Measurements from ENCODE around the gene UPK3A. TPM values are rescaled to one million over a fixed set of nuclear protein-coding genes. Genes with fewer than 3 reads are reported as not detected.

The UPK3A gene
- total RNA-seq, 1 donor, result not detected

DNA sequence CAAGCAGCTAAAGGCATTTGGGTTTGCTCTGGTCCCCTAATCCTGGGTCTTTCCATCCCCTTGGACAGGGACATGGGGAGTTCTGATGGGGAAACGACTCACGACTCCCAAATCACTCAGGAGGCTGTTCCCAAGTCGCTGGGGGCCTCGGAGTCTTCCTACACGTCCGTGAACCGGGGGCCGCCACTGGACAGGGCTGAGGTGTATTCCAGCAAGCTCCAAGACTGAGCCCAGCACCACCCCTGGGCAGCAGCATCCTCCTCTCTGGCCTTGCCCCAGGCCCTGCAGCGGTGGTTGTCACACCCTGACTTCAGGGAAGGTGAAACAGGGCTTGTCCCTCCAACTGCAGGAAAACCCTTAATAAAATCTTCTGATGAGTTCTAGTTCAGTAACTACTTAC lies 10.7 kb downstream of the UPK3A start:
- TF ChIP-seq, protein P1, sequence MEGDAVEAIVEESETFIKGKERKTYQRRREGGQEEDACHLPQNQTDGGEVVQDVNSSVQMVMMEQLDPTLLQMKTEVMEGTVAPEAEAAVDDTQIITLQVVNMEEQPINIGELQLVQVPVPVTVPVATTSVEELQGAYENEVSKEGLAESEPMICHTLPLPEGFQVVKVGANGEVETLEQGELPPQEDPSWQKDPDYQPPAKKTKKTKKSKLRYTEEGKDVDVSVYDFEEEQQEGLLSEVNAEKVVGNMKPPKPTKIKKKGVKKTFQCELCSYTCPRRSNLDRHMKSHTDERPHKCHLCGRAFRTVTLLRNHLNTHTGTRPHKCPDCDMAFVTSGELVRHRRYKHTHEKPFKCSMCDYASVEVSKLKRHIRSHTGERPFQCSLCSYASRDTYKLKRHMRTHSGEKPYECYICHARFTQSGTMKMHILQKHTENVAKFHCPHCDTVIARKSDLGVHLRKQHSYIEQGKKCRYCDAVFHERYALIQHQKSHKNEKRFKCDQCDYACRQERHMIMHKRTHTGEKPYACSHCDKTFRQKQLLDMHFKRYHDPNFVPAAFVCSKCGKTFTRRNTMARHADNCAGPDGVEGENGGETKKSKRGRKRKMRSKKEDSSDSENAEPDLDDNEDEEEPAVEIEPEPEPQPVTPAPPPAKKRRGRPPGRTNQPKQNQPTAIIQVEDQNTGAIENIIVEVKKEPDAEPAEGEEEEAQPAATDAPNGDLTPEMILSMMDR (IDR thresholded peaks at IDR 0.05; ENCODE audit: insufficient read depth, low read depth, low read length), result no peak
- H3K4me3 ChIP-seq (ENCODE audit: low read depth, low read length), result no peak overlapping the region
- no peak for DNase-seq (ENCODE audit: low read depth)

DNA sequence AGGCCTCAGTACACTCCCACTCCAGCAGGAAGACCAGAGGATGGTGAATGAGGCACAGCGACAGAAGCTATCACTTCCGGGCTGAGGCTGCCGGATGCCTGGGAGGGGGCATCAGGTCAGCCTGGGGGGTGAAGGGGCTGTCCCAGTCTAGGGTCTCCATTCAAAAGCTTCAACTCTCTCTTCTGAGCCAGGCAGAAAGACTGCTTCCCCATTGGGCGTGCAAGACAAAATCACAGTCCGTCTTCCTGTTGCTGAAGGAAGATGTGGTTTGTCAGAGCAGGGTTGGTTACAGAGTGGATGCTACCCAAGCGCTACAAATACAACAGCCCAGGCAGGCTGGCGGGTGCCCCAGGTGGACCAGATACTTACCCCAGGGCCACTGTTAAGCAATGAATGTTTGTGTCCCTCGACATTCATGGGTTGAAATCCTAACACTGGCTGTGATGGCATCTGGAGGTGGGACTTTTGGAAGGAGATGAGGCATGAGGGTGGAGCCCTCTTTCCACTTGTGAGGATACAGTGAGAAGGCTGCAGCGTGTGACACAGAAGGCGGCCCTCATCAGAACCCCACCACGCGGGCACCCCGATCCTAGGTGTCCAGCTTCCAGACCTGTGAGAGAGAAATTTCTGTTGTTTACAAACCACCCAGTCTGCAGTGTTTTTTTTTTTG lies 12.0 kb downstream of the UPK3A start:
- DNase-seq (ENCODE audit: low read depth), result no peak
- TF ChIP-seq, protein P1 (IDR thresholded peaks at IDR 0.05; ENCODE audit: insufficient read depth, low read depth, low read length), result no peak
- H3K4me3 ChIP-seq (ENCODE audit: low read depth, low read length), result no peak overlapping the region

- TF ChIP-seq, protein P1 (IDR thresholded peaks at IDR 0.05; ENCODE audit: insufficient read depth, low read depth, low read length), result no peak
Measured at GRCh38 chr22:45298934-45299505, 14.3 kb downstream of the UPK3A start.

DNA sequence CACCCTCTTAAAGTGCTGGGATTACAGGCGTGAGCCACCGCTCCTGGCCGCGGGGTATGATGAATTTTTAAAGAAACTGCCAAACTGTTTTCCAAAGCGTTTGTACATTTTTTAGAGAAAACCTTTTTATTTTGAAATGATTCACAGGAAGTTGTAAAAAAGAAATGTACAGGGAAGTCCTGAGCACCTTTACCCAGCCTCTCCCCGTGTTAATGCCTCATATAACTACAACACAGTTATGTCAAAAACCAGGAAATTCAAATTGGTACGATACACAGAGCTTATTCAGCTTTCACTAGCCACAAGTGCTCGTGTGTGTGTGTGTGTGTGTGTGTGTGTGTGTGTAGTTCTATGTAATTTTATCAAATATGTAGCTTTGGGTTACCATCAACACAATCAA lies 18.0 kb downstream of the UPK3A start:
- DNase-seq (ENCODE audit: low read depth), result no peak
- H3K4me3 ChIP-seq (ENCODE audit: low read depth, low read length), result no peak overlapping the region
- TF ChIP-seq, protein P1 (IDR thresholded peaks at IDR 0.05; ENCODE audit: insufficient read depth, low read depth, low read length), result no peak

More at GRCh38 chr22:45298934-45299505, 14.3 kb downstream of the UPK3A start:
- H3K4me3 ChIP-seq (ENCODE audit: low read depth, low read length), result no peak overlapping the region
- DNase-seq (ENCODE audit: low read depth), result no peak

- no peak for DNase-seq (ENCODE audit: low read depth)
- no peak overlapping the region for H3K4me3 ChIP-seq (ENCODE audit: low read depth, low read length)
Measured at GRCh38 chr22:45303181-45303580, 18.4 kb downstream of the UPK3A start.

GRCh38 chr22:45304971-45305370 lies 20.2 kb downstream of the UPK3A start:
- no peak overlapping the region for H3K4me3 ChIP-seq (ENCODE audit: low read depth, low read length)
- TF ChIP-seq, protein P1 (IDR thresholded peaks at IDR 0.05; ENCODE audit: insufficient read depth, low read depth, low read length), result no peak
- no peak for DNase-seq (ENCODE audit: low read depth)

More at GRCh38 chr22:45303181-45303580, 18.4 kb downstream of the UPK3A start:
- TF ChIP-seq, protein P1 (IDR thresholded peaks at IDR 0.05; ENCODE audit: insufficient read depth, low read depth, low read length), result no peak

All from fibroblast of villous mesenchyme (primary cell).